ENCODE measurements around the gene B4GAT1.
"Not testable (repeated sequence)": the region's sequence is repeated elsewhere in the genome, so short reads cannot be mapped to it uniquely, and the experiment has no call there.

The B4GAT1 gene

DNA sequence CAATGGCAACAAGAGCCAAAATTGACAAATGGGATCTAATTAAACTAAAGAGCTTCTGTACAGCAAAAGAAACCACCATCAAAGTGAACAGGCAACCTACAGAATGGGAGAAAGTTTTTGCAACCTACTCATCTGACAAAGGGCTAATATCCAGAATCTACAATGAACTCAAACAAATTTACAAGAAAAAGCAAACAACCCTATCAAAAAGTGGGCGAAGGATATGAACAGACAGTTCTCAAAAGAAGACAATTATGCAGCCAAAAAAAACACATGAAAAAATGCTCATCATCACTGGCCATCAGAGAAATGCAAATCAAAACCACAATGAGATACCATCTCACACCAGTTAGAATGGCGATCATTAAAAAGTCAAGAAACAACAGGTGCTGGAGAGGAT lies 27.1 kb downstream of the B4GAT1 start:
- DNase-seq = not testable (repeated sequence)

DNA sequence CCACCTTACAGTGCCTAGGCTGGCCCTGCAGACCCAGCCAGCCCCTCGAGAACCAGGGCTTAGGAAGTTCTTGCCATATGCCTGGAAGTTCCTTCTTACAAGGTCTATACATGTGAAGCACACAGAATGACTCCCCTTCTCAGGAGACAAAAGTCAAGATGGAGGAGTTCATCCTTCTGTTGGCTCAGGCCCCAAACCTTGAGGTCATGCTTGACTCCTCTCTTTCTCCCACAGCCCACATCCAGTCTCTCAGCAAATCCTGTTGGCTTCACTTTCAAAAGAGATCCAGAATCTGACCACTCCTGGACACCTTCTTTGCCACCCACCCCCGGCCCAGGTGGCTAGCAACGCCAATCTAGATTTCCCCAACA lies 28.8 kb downstream of the B4GAT1 start:
- DNase-seq = no peak

DNA sequence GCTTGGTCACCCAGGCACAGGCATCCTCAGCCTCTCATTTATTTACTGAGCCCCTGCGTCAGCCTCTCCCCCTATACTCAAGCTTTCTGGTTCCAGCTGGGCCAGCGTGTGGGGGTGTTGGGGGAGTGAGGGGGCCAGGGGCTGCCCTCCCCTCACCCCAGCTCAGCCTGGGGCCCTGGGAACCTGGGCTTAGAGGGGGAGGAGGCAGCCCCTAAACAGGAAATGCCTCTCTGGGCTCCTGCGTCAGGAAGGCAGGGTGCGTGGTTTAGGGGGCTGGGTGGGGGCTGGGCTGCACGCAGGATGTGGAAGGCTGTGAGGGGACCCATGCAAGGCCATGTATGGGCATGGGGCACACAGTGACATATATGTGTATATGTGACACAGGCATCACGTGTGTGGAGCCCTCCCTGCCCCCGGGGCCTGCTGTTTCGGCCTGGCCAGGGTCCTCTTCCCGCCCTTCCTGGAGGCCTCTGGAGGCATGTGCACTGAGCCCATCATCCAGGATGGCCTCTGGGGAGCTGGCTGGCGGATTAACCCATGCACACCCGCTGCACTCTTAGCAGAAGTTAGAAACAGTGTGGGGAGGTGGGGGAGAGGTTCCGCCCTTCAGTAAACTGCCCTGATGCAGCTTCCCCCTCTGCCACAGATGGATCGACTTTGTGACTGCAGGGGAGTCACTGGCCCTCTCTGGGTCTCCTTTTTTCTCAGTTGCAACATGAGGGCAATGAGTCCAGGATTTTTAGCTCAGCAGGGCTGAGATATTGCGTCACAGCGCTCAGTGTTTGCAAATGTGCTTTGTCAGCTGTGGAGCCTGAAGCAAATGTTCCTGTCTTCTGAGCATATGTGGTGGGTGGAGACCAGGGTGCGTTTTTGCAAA lies 29.5 kb downstream of the B4GAT1 start:
- DNase-seq = no peak

DNA sequence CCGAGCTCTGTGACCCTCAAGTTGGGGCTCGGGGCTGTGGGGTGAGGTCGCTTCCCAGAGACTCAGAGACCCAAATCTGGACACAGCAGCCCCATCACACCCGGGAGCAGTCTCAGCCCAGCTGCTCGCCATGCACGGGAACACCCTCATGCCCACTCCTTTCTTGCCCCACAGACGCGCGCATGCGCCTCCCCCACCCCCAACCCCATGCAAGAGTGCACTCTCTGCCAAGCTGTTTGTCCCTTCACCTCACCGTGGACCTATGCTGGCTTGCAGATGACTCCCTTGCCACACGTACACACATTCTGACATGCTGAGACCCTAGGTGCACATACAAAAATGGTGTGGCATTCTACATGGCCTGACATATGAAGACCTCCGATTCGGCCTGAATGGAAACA lies 30.1 kb downstream of the B4GAT1 start:
- DNase-seq = no peak

DNA sequence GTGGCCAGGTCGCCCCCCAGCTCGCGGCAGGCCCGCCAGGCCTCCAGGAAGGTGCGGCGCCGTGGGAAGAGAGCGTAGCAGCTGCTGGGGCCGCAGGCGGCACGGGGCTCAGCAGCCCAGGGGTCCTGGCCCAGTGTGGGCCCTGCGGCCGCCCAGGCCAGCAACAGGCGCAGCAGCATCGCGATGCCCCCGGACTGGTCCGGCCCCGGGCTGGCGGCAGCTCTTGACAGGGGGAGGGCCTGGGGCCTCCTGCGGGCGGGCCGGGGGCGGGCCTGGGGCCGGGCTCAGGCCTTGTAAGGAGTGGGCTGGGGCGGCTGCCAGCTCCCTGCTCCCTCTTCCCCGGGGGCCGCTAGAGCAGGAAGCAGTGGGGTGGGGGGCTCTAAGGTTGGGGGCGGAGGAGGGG lies 30.6 kb downstream of the B4GAT1 start, which contains the start of gene CD248:
Gene CD248, minus strand, starts transcription at position 196 of the 403 bp plus-strand sequence. Its CDS starts 17 bp downstream, at position 179.
- no peak for DNase-seq

DNA sequence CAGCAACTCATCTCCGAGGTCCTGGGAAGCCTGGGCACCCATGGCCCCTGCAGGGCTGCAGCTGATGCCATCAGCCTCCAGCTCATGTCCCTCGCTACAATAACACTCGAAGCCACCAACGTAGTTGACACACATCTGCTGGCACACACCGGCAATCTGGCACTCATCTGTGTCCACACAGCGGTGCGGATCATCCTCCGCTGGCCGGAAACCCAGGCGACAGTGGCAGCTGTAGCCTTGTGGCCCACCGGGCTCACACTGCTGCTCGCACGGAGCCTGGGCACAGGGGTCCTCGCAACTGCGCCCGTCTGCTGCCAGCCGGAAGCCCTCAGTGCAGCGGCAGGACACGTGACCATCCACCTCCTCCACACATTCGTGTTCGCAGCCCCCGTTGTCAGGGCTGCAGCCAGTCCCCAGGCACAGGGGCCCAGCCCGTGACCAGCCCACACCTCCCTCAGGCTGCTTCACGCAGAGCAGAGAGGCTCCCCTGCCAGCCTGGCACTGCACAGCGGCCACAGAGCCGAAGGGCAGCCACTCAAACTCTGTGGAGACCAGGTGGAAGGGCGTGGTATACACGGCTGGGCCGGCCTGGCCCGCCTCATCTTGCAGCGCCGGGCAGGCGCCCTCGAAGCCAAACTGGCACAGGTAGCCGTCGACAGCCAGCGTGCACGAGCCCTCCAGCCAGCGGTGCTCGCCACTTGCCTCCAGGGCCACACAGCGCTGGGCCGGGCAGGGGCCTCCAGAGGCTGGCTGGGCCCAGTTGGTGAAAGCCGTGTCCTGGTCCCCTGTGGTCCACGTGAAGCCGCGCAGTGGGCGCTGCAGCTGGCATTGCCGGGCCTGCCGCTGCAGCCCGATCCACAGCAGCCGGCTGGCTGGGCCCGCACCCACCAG lies 31.3 kb downstream of the B4GAT1 start:
- DNase-seq = no peak

DNA sequence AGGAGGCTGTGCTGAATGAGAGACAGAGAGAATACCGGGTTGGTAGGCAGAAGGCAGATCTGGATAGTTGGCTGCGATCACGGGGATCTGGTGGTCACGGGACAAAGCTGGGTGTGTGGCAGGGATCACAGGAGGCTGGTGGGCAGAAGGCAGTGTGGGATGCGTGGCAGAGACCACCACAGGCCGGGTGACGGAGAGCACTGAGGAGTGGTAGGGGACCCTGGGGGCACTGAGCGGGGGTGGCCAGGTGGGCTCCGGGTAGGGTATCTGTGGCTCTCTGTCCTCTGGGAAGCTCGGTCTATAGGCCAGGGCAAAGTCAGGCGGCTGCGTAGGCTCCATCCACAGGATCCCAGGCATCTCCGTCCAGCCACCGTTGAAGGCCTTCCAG lies 31.9 kb downstream of the B4GAT1 start:
- DNase-seq = no peak

DNA sequence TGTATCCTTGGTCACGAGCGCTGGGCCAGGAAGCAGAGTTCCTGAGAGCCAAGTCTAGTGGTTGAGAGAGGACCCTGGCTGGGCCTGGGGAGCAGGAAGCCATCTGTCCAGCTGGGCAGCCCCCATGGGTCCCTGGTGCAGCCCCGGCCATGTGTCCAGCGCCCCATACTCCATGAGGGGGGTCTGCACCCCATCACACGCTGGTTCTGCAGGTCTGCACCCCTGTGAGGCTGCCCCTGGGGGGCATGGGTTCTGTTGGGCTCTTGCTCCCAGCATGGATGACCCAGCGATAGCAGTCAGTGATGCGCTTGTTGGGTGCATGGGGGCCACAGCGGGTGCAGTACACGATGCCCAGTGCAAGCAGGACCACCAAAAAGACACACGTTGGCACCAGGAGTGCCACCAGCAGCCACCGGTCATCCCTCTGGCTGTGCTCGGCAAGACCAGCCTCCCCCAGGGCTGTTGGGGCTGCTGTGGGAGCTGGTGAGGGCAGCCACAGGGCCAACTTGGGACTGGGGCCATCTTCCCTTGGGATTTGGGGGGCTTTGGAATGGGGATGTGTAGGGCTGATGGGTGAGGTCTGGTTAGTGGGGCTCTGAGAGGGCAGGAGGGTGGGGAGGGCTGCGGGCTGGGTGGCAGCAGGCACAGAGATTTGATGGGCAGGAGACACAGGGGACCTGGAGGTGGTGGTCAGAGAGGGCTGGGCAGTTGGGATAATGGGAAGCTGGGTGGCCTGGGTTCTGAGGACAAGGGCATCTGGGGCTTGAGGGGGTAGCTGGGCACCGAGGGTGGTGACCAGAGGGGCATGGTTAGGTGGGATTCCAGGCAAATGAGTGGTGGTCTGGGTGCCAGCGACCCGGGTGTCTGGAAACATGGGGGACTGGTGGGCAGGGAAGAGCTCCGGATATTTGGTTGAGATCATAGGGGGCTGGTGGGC lies 32.6 kb downstream of the B4GAT1 start:
- DNase-seq = no peak

DNA sequence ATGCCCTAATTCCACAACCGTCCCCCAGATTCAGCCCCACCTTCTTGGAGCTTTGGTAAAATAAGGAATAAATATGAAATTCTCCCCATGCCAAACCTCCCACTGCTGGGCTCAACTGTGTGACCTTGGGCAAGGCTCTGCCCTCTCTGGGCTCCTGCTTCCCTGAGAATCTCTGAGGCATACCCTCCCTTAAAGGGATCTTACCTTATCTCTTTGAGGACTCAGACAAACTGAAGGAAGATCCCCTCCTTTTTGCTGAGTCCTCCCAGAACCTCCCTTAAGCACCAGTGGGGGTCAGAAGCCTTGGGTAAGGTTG lies 33.3 kb downstream of the B4GAT1 start:
- no peak for DNase-seq

DNA sequence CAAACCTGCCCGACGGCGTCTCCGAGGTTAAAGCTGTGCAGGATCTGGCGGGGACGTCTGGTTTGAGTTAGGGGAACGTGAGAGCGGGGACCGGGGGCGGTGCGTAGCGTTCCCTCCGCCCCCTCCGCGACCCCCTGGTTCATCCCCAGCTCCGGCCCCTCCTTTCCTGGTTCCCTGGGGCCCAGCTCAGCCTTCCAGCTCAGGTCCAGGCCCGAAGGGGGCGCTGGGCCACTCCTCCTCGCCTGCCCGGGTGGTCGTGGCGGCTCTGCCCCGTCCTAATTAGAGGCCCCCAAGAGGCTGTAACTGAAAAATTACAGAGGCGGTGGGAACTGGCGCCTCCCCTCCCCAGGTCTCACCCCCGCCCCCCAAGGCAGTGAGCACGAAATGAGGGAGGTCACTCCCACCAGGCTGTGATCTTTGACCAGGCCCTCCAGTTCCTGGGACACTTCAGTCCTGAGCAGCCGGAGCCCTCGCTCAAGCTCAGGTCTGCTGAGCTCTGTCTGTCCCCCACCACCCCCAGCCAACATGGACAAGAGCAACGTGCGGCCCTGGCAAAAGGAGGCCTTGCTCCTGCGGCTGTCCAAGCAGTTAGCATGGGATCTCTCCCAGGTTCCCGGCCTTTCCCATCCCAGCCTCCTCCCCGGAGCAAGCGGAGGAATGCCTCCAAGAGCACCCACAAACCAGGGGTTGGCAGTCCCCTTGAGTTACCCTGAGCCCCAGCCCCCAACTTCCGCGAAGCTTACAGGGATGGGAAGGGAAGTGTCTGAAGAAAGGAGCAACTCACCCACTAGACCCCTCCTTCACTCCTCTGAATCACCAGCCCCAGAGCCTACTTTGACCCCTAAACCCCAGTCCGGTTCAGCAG lies 33.9 kb downstream of the B4GAT1 start:
- DNase-seq = no peak

DNA sequence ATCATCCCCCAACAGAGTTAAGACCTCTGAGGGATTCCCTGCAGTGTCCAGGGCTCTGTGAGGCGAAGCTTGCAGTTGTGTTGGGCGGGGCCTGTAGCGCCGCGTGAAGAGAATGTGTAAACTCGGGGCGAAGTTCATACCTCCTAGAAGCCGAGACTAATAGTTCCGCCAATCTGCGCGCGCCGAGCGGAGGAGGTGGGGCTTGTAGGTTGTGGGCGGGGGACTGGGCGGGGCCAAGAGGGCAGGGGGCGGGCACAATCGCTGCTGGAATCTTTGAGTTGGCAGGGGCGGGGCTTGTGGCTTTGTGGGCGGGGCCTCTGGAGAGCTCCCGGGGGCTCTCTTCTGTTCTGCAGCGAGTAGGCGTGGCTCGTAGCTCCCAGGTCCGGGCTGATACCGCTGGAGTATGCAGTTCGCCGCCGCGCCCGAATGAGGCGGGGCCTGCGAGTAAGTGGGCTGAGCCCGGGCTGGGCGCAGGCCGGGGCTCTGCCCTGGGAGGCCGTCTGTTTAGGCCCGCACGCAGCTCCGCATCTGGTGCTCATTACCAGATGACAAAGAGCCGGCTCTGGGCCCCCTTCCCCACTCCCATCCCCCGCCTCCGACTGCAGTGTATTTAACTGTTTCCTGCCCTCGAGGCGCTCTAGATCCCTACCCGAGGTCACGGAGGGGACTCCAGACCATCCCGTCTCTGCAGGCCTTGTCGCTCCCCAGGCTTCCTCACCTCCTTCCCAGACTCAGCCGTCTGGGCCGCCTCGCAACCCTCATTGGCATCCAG lies 34.7 kb downstream of the B4GAT1 start:
- DNase-seq = peak; percentile 98

DNA sequence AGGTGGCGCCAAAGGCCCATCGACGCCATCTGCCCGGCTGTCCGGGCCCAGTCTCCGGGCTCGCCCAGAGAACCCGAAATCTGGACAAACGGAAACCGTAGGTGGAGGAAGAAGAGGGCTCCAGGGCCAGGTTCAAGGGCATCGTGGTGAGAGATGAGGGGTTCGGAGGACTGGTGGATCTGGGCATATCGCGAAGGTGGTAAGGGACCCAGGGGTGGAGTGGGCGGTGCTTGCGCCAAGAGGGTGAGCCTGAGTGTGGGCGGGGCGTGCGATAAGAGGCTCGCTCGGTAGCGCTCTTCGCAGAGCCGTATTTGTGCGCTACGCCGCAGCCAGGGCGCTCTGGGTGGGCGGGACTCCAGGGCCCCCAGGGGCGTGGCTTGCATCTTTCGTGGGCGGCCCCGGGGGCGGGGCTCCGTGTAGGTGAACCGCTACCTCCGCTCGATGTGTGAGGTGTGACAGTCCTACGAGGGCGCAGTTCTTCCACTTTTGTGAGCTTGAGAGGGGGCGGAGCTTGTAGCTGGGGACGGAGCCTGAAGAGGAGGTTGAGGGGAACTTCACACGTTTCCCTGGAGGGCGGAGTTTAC lies 35.4 kb downstream of the B4GAT1 start:
- peak; percentile 95 for DNase-seq

DNA sequence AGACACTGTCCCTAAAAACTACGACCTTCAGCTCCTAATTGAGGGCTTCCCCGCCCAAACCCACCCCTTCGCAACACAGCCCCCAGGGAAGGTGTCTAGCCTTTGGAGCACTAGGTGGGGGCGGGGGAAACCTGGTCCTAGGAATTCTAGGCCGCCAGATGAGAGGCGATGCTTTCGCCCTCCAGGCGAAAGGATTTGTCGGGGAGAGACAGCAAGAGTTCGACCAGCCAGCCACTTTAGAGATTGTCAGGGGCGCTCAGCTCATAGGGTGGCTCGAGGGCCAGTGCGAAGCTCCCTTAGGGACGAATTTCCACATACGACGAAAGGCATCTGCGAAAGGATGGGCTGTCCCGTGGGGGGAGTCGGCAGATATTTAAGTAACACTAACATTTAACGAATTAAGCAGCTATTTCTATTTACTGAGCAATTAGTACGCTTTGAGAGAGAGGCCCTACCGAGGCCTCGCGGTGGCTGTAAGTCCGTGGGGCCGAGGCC lies 35.9 kb downstream of the B4GAT1 start:
- no peak for DNase-seq

DNA sequence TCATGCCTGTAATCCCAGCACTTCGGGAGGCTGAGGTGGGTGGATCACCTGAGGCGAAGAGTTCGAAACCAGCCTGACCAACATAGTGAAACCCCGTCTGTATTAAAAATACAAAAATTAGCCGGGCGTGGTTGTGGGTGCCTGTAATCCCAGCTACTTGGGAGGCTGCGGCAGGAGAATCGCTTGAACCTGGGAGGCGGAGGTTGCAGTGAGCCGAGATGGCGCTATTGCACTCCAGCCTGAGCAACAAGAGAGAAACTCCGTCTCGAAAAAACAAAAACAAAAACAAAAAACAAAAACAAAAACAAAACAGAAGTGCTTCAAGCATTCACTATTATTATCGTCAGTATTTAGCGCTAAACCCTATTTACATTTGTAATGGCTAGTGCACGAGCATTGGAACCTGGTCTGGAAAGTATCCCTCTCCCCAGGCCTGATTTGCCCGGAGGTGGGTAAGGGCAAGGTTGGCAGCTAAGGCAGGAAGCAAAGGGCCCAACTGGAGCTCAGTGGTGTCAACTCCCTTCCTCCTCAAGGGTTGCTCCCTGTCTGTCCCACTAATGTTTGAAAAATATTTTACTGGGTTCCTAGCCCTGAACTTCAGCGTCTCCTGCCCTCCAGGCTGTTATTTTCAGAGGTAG lies 36.5 kb downstream of the B4GAT1 start:
- not testable (repeated sequence) for DNase-seq

DNA sequence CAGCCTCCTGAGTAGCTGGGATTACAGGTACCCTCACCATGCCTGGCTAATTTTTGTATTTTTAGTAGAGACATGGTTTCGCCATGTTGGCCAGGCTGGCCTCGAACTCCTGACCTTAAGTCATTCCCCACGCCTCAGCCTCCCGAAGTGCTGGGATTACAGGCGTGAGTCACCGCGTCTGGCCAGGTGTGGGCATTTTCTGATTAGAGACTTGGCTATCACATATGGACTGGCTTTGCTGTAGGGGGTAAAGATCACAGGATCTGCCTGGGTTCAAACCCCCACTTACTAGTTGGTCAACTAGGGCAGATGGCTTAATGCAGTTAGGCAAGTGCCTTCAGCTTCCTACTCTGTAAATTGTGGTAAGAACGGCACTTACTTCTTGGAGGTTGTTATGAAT lies 37.1 kb downstream of the B4GAT1 start:
- no peak for DNase-seq

DNA sequence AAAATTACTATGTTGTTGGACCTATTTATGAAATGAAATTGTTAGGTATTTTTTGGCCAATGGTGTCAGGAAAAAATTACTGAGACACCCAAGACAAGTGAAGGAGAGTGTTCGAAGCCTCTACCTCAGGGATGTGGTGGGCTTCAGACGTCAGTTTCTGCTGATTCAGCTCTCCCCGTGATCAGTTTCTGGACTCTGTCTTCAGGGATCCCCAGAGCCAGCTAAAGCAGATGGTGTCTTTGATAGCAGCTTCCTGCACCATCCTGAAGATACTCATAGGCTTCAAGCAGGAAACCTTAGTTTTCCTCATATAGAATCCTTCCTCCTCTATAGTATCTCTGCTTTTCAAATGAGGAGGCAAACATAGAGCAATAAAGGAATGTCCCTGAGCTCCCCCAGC lies 38.0 kb downstream of the B4GAT1 start:
- no peak for DNase-seq

DNA sequence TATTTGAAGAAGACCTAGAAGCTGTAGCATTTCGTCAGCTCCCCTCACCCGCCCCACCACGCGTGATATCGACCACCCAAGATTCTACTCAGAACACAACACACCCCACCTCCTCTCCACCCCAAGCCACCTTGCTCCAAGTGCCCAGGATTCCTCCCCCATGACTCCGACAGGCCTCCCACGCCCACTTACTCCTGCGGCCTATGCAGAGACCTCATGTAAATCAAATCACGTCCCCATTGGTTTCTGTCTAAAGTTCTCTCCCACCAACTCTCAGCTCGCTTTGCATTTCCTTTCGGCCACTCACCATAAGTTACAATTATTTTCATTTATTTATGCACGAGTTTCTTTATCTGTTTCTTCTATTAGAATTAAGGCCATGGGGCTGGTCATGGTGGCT lies 44.8 kb downstream of the B4GAT1 start:
- DNase-seq = no peak

DNA sequence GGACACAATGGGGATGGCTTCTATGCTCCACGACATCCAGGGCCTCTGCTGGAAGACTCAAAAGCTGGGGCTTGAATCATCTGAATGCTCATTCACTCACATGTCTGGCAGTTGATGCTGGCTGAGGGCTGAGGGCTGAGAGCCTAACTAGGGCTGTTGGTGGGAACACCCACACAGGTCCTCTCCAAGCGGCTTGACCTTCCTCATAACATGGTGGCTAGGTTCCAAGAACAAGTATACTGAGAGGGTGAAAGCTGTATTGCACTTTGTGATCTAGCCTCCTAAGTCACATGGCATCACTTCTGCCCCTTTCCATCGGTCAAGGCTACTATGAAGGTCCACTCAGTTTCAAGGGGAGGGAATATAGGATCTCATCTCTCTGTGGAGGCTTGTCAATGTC lies 48.2 kb downstream of the B4GAT1 start:
- DNase-seq = no peak

DNA sequence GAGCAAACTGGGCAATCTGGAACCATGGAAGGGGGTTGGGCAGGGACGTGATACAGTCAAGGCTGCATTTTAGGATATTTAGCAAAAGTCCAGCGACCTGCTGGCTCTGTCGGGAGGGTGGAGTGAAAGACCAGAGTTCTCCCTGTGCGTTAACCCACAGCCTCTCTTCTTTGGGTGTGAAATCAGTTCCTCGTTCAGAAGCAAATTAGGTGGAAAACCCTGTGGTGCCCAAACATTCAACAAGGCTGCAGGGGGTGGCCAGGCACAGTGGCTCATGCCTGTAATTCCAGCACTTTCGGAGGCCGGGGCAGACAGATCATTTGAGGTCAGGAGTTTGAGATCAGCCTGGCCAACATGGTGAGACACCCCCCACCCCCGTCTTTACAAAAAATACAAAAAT lies 49.8 kb downstream of the B4GAT1 start:
- no peak for DNase-seq
